ENCODE results near the gene CENPP.
A peak's percentile ranks its signal among the peaks of the same experiment; 100 is the strongest.

CENPP gene

DNA sequence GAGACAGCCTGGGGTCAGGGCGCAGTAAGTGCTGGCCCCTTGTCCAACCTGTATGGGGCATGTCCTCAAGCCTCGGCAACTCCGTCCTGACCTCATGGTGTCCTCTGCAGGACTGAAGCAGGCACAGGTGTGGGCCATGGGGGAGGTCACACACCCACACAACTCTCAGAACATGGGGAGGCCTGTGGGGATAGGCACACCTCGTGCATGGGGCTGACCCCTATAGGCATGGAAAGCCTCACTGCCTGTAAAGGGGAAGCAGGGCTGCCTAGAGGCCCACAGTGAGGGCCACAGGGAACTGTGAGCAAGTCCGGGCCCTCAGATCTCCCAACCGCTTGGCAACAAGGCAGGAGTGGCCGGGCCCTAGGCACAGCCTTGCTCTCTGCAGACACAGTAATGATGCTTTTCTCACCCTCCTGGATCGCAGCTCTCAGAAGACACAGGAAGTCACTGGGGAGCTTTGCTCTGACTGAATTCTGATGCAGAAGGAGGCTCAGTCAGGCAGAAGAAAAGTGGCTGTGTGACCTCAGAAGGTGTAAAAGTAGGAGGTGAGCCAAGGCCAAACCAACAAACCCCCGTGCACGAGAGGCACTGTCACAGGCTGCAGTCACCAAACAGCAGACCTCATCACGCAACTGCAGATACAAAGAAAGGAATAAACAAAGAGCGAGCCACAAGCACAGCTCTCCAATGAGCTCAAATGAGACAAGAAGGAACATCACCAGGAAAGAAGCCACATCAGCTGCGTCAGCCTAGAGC is 338.8 kb downstream of the CENPP start:
- DNase-seq = no peak

DNA sequence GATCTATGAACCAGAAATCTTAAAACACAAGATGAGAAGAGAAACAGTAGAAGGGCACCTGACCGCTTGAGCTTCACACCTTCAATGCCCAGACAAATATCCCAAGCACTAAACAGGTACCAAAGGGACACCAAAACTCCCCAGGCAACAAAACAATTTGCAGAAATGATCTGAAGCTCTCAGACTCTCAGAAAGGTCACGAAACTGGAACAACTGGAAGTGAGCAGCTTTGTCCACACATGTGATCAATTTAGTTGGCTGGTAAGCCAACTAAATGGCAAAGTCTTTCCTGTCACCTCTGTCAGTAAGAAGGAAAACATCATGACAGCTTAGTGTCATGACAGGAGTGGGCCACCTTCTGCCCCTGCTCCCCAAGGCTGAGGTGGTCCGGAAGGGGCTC is 340.1 kb downstream of the CENPP start:
- DNase-seq = no peak

DNA sequence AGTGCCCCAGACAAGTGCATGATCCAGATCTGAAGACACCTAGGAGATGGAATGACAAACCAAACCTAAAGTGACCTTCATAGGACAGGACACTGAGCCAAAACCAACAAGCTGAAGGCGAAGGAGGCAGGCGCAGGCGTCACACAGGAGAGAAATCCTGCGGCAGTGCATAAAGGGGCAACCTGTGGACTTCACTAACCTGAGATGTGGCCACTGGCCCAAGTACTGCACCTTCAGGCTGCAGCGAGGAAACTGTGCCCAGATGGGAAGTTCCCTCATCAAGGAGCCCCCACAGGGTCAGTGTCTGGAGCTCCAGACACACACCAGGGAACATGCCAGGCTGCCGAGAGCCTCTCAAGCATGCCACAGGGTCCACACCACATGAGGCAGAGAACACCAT is 340.5 kb downstream of the CENPP start:
- DNase-seq = no peak

DNA sequence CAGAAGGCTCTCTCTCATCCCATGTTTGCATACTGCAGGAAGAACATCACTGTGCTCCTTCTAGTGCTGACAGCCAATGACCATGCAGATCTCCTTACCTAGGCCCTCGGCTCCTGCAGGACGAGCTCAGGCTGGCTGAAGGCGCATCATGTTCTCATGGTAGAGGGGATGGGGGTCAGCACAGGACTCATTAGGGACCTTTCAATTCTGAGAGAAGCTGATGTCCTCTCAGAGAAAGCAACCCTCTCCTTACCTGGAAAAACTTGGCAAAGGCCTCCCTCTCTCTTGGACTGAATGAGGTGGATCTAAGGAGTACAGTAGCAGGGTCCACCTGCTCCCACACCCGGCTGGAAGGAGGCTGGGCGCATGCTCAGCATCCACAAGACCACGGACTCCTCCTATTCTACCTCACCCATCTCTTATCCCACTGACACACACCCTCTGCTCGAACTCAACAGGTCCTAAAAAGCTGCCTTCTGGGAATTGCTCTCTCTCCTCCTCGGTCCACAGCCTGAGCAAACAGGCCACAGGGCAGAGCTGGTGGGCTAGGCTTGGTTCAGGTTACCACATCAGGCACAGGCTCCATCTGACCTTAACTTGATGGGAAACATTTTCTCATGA is 341.3 kb downstream of the CENPP start:
- no peak for DNase-seq

DNA sequence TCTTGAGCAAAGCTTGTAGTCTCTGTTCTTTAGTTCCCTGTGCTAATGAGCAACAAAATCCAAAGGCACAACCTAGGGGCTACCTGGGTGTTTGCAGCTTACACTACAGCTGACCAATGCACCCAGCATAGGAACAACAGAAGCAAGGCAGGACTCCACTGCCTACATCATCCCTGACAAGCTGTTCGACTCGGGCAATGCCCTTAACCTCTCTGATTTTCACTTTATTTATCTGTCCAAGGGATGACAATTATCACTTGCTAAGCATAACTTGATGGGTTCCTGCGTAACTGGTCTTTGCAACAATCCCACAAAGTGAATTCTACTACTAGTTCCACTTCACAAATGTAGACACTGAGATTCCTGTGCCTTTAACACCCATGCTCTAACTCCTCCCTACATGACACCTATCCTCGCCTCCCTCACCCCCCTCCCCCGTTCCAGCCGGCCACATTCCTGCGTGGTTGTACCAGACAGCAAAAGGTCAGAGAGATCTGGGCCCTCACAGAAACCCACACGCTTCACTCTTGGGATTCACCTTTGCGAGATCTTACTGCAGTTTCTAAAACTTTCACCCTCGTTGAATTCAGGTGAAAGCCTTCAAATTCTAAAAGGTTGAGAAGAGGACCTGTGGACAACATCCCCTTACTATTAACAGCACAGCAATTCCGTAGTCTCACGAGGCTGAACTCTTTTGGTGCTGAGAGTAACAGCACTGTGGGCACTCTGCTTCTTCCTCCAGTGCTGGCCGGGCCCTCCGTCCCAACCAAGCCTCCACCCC is 343.2 kb downstream of the CENPP start:
- DNase-seq = peak; percentile 64

DNA sequence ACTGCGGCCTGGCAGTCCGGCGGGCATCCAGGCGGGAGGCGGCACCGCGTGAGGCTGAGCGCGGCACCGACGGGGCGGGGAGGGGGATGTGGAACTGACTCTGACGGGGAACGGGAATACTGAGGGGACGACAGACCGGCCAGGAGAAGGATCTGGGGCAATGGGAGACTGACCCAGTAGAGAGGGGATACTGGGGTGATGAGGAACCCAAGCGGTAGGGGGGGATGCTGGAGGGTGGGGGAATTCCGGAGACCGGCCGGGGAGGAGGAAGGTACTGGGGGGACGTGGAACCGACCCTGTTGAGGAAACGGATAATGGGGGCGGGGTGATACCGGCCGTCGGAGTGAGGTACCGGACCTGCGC is 343.8 kb downstream of the CENPP start:
- DNase-seq = peak; percentile 70
